DMS153 (cell line): Measurements from ENCODE around the gene STX19.
A peak's percentile ranks its signal among the peaks of the same experiment; 100 is the strongest.
"Not testable (repeated sequence)": the region's sequence is repeated elsewhere in the genome, so short reads cannot be mapped to it uniquely, and the experiment has no call there.

Source experiments
- DNase-seq: peaks from one replicate; lab custom pipeline; 2025; lab: John Stamatoyannopoulos, UW

Gene STX19

GRCh38 chr3:94028093-94028837 is at the start of gene STX19:
TSS of gene STX19 (minus strand) at chr3:94028597. CDS start at chr3:94015269, 13,328 bp downstream.
- DNase-seq = peak; percentile 88

GRCh38 chr3:94076055-94076454 is 47.7 kb upstream of the STX19 start:
- no peak for DNase-seq

GRCh38 chr3:94071713-94072284 is 43.4 kb upstream of the STX19 start:
- no peak for DNase-seq

- no peak for DNase-seq
Measured at GRCh38 chr3:94070341-94070911, 42.0 kb upstream of the STX19 start.

GRCh38 chr3:94069194-94069813 is 40.9 kb upstream of the STX19 start:
- DNase-seq = no peak

- DNase-seq = no peak
Measured at GRCh38 chr3:94066506-94067500, 38.4 kb upstream of the STX19 start.

GRCh38 chr3:94065819-94066480 is 37.6 kb upstream of the STX19 start:
- no peak for DNase-seq

- DNase-seq = no peak
Measured at GRCh38 chr3:94065122-94065521, 36.7 kb upstream of the STX19 start.

- no peak for DNase-seq
Measured at GRCh38 chr3:94064243-94064860, 36.0 kb upstream of the STX19 start.

GRCh38 chr3:94063496-94064119 is 35.2 kb upstream of the STX19 start:
- DNase-seq = no peak

GRCh38 chr3:94062513-94063404 is 34.4 kb upstream of the STX19 start, which contains the start of the genes DHFR2 and NSUN3:
TSS of gene DHFR2 (minus strand) at chr3:94062916. CDS start at chr3:94061511, 1,405 bp downstream.
TSS of gene NSUN3 (plus strand) at chr3:94063061. CDS start at chr3:94063127, 66 bp downstream.
- peak; percentile 96 for DNase-seq

GRCh38 chr3:94061297-94061696 is 32.9 kb upstream of the STX19 start:
- DNase-seq = no peak

GRCh38 chr3:94050546-94050945 is 22.1 kb upstream of the STX19 start:
- DNase-seq = no peak

GRCh38 chr3:94049267-94049666 is 20.9 kb upstream of the STX19 start:
- DNase-seq = no peak

- DNase-seq = no peak
Measured at GRCh38 chr3:94046533-94046932, 18.1 kb upstream of the STX19 start.

- DNase-seq = not testable (repeated sequence)
Measured at GRCh38 chr3:94044100-94044936, 15.9 kb upstream of the STX19 start.

GRCh38 chr3:94043285-94043684 is 14.9 kb upstream of the STX19 start:
- DNase-seq = no peak

GRCh38 chr3:94036909-94037507 is 8.6 kb upstream of the STX19 start:
- DNase-seq = no peak
